BJ (cell line): ENCODE data around the gene HRH2. TPM values are rescaled to one million over a fixed set of nuclear protein-coding genes. Genes with fewer than 3 reads are reported as not detected.

ENCODE experiments used
- CTCF ChIA-PET: fragments of 350-600 bp; formaldehyde crosslinking; extraction: SDS; loops from one replicate; lab custom pipeline; 2021; ENCODE audit warnings: antibody characterized with exemption, inconsistent platforms; lab: Yijun Ruan, JAX
- POLR2A ChIA-PET: fragments of 300-600 bp; sonication (Branson Sonifier 250); formaldehyde crosslinking; extraction: SDS; loops from one replicate; lab custom pipeline; 2021; ENCODE audit warnings: antibody characterized with exemption; lab: Charles Lee
- DNase-seq: peaks from one replicate; pipeline ENCODE4 v3.0.0-alpha.2; 2011; ENCODE audit warnings: low read depth
- H3K27me3 ChIP-seq: 2 replicates; pipeline ENCODE4 v1.6.0; 2011; ENCODE audit warnings: low read length; ENCODE audit not compliant: control insufficient read depth, insufficient read depth
- H3K36me3 ChIP-seq: 2 replicates; pipeline ENCODE4 v1.5.1; 2011; ENCODE audit warnings: low read length; ENCODE audit not compliant: control insufficient read depth, insufficient read depth
- H3K4me3 ChIP-seq: 2 replicates; pipeline ENCODE4 v1.5.1; 2011; ENCODE audit warnings: low read depth, mild to moderate bottlenecking, control low read depth, low read length
- polyA plus RNA-seq: library from polyadenylated mRNA; depleted of rRNA; stranded (reverse); fragments of >200 nt; gene quantifications from 2 replicates; pipeline ENCODE4 v1.2.3, GENCODE V29; 2011
- TF ChIP-seq, protein P1 (sequence below): IDR thresholded peaks from 2 replicates; pipeline ENCODE4 v1.5.1; 2011; ENCODE audit warnings: low read depth, mild to moderate bottlenecking, control low read depth, inconsistent platforms, low read length, moderate library complexity; ENCODE audit not compliant: insufficient read depth

Gene HRH2
- polyA plus RNA-seq, 1 experiment: not detected

DNA sequence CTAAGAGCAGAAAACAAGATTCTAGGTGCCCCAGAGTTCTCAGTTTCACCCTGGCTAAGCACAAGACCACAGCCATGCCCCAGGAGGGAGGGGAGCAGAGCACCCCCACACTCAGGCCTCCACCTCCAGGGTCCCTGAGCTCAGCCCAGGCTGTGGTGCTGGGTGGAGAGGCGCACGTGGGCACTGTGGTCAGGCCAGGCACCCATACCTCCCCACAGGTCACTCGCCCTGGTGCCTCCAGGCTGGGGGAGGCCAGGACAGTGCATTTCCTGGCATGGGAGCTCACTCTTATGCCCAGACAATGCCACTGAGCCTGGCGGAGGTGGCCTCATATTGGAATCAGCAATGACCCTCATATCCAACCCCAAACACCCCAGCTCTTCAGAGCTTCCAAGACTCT lies 78.8 kb downstream of the HRH2 start:
- Histone ChIP-seq H3K27me3 (no peaks in the 10 kb centered on the region), H3K36me3 (no peaks in the 10 kb centered on the region), H3K4me3 (no peak overlapping the region)
- no peak for DNase-seq
- TF ChIP-seq, protein P1, sequence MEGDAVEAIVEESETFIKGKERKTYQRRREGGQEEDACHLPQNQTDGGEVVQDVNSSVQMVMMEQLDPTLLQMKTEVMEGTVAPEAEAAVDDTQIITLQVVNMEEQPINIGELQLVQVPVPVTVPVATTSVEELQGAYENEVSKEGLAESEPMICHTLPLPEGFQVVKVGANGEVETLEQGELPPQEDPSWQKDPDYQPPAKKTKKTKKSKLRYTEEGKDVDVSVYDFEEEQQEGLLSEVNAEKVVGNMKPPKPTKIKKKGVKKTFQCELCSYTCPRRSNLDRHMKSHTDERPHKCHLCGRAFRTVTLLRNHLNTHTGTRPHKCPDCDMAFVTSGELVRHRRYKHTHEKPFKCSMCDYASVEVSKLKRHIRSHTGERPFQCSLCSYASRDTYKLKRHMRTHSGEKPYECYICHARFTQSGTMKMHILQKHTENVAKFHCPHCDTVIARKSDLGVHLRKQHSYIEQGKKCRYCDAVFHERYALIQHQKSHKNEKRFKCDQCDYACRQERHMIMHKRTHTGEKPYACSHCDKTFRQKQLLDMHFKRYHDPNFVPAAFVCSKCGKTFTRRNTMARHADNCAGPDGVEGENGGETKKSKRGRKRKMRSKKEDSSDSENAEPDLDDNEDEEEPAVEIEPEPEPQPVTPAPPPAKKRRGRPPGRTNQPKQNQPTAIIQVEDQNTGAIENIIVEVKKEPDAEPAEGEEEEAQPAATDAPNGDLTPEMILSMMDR: no peak
- CTCF ChIA-PET: no interaction called here
- POLR2A ChIA-PET: no interaction called here

DNA sequence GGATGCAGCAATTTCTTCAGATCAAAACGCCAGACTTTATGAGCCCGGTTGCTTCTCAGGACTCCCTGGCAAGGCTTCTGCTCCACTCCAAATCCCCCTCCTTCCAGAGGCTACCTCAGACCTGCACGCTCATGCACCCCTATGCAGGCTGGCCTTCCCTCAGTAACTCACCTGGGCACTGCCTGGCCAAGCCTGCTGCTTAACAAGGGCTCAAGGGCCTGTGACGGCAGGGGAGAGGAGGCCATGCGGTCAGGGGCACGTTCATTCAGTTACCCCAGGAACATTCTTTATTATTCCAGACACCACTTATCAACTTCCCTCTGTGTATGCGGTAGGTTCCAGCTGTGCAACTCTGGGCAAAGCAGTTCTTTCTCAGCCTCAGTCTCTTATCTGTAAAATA lies 79.6 kb downstream of the HRH2 start:
- CTCF ChIA-PET: no interaction called here
- POLR2A ChIA-PET: no interaction called here
- DNase-seq: no peak
- Histone ChIP-seq H3K36me3 (no peaks in the 10 kb centered on the region), H3K27me3 (no peaks in the 10 kb centered on the region), H3K4me3 (no peak overlapping the region)
- TF ChIP-seq, protein P1: no peak

DNA sequence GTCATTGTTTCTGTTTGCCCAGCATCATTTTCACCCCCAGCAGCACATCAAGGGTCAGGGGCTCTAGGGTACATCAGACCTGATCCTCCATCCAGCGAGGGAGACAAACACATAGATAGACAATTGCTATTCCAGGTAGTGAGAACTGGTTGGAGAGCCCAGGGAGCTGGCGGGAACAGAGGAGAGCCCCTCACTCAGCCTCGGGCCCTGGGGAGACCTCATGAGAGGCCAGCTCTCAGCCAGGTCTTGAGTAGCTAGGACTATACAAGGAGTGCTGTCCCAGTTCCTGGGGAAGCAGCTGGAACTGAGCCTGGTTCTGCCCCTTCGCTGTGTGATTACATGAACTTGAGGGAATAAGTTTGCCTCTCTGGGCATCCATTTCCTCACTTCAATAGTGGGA lies 80.3 kb downstream of the HRH2 start:
- Histone ChIP-seq H3K36me3 (no peaks in the 10 kb centered on the region), H3K27me3 (no peaks in the 10 kb centered on the region), H3K4me3 (no peak overlapping the region)
- DNase-seq: no peak
- TF ChIP-seq, protein P1: no peak
- ChIA-PET CTCF (no interaction called here), POLR2A (no interaction called here)

DNA sequence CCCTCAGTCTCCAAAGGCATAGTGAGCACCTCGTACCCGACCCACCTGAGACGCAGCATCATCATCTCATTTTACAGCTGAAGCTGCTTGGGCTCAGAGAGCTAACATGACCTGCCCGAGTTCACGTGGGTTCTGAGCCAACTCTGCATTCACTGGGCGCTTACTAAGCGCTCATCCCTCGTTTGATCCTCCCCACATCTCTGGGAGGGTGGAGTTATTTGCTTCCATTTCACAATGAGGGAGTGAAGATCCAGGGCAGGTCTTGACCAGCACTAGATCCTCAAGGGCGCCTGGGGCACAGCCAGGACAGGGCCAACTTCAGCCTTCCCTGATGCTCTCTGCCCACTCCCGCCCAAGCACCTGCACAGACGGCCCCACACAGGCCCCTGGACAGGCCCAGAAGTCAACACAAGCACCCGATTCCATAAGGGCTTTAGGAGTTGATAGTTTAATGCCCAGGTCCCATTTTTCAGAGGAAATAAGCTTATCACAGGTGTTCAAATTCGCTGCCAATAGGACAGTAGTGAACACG lies 80.8 kb downstream of the HRH2 start:
- Histone ChIP-seq H3K4me3 (no peak overlapping the region), H3K27me3 (no peaks in the 10 kb centered on the region), H3K36me3 (no peaks in the 10 kb centered on the region)
- TF ChIP-seq, protein P1: no peak
- POLR2A ChIA-PET: no interaction called here
- DNase-seq: no peak
- CTCF ChIA-PET: interaction anchor here (0.5 to 1.0 kb wide), 2 partner anchors 9 to 521 kb away, joined by 3 read pairs; no protein-coding TSS in a partner anchor

DNA sequence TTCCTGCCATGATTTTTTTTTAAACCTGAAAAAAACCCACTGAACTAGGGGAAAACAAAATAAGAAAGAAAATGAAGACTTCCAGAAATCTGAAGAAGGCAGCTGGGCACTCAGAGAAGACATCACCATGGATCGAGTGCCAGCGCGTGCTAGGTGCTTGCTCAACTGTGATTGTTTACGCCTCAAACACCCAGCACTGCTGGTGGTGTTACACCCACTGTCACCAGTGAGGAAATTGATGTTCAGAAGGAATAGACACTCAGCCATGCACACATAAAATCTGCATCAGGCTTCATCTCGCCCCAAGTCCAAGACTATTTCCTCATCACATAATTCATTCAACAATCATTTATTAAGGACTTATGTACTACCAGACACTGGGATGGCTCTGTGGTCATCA lies 82.1 kb downstream of the HRH2 start:
- no peak for DNase-seq
- ChIA-PET CTCF (no interaction called here), POLR2A (no interaction called here)
- Histone ChIP-seq H3K4me3 (no peak overlapping the region), H3K27me3 (no peaks in the 10 kb centered on the region), H3K36me3 (no peaks in the 10 kb centered on the region)
- TF ChIP-seq, protein P1: no peak
